Large intestine (tissue), 3 donors: Measurements from ENCODE around the gene MEGF10. TPM values are rescaled to one million over a fixed set of nuclear protein-coding genes. Genes with fewer than 3 reads are reported as not detected.
"Not testable (repeated sequence)": the region's sequence is repeated elsewhere in the genome, so short reads cannot be mapped to it uniquely, and the experiment has no call there.

ENCODE experiments used
- DNase-seq, 2 donors: peaks; one replicate each; pipeline versions ENCODE4 v3.0.0 to v3.0.0-alpha.2; 2013
- H3K27ac ChIP-seq: one replicate; pipeline ENCODE4 v1.5.1; 2013; ENCODE audit warnings: low read length
- H3K27me3 ChIP-seq: 2 replicates; pipeline ENCODE4 v1.6.1; 2013; ENCODE audit warnings: low read length; ENCODE audit not compliant: control insufficient read depth, insufficient read depth
- H3K36me3 ChIP-seq: 2 replicates; pipeline ENCODE4 v1.6.1; 2013; ENCODE audit warnings: low read length; ENCODE audit not compliant: control insufficient read depth, insufficient read depth
- H3K4me1 ChIP-seq: one replicate; pipeline ENCODE4 v1.6.1; 2013; ENCODE audit warnings: low read length; ENCODE audit not compliant: control insufficient read depth, insufficient read depth
- H3K4me3 ChIP-seq: one replicate; pipeline ENCODE4 v1.5.1; 2013; ENCODE audit warnings: low read length
- H3K9me3 ChIP-seq: one replicate; pipeline ENCODE4 v1.6.1; 2013; ENCODE audit warnings: mild to moderate bottlenecking, low read depth, low read length, moderate library complexity; ENCODE audit not compliant: control insufficient read depth
- WGBS: methylation state at CpG from one replicate; pipeline ENCODE4 v1.1.5; 2013; ENCODE audit warnings: low lambda C conversion rate; ENCODE audit not compliant: insufficient coverage; 5-methylcytosine and 5-hydroxymethylcytosine counted together
- polyA plus RNA-seq: library from polyadenylated mRNA; unstranded; fragments of 120-200 nt; gene quantifications from one replicate; pipeline ENCODE4 v1.2.1, GENCODE V29; 2013

MEGF10 gene
- polyA plus RNA-seq, 1 donor, result 1.3 TPM

DNA sequence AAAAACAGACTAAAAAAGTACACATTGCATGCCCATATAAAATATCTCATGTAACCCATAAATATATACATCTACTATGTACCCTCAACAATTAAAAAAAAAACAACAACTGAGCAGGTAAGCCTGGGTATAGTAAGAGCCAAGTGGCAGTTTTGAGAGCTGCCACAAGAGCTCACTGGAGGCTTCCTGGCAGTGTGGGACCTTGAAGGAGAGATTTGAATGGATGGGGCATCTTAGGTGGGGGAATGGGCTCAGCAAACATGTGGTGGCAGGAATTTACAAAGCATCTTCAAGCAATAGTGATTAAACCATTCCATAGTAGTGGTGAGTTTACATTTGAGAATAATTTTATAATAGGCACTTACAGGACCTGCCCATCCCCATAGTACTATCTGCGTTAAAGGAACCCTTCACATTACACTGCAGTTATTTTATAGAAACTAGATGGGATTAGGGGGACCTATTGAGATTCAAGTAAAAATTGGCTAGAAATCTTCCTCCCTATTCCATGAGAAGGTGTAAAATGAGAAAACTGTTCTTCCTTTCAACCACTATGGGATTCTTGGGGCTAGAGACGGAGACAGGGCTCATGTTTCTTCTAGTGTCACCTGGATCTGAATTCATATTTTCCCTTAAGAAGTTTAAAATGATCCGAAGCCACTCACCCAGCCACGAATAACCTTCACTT is 6.9 kb downstream of the MEGF10 start:
- H3K4me3 ChIP-seq, result no peak overlapping the region
- 100% methylated on average over 2 of the region's 4 CpGs for WGBS

DNA sequence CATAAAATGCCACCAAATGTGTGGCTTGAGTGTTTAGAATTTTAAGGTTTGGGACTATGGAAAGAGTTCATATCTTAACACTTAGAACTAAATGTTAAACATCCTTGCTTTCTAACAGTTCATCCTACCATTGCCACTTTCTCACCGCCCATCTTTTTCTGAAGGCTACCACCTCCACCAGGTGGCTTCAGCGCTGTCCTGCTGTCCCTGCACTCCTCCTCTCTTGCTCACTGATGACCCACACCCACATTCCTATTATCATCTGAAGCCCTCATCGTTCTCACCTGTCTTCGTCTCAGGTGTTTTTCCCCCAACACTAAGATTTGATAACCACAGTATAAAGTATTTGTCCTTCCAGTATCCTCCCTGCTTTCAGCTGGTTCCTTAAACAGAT is 7.4 kb downstream of the MEGF10 start:
- H3K27me3 ChIP-seq, result no peaks in the 10 kb centered on the region
- WGBS, result no CpG with 5 or more reads among the region's 4 CpGs
- H3K9me3 ChIP-seq, result no peaks in the 10 kb centered on the region
- no peak overlapping the region for H3K4me3 ChIP-seq
- no peak overlapping the region for H3K27ac ChIP-seq
- no peak for DNase-seq
- H3K4me1 ChIP-seq, result no peaks in the 10 kb centered on the region
- no peaks in the 10 kb centered on the region for H3K36me3 ChIP-seq

More for the DNA sequence above, 6.9 kb downstream of the MEGF10 start:
- H3K36me3 ChIP-seq, result no peaks in the 10 kb centered on the region
- no peak for DNase-seq
- no peaks in the 10 kb centered on the region for H3K27me3 ChIP-seq
- H3K4me1 ChIP-seq, result no peaks in the 10 kb centered on the region
- H3K9me3 ChIP-seq, result no peaks in the 10 kb centered on the region
- no peak overlapping the region for H3K27ac ChIP-seq

DNA sequence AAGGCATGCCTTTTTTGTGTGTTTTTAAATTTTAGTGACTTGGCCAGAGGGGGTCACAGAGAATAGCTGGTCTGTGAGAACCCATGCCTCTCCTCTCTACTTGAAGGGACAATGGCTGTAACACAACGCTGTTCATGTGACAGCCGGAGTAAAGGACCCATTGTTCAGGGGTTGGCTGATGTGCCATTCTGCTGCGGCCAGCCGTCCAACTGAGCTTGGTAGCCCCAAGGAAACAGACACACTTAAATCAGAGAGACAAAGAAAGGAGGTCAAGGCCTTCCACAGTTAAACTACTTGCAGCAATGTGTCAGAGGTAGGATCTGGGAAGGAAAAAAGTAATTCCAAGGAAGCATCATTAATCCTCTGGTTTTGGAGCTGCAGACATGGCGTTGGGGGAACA is 8.1 kb downstream of the MEGF10 start:
- Histone ChIP-seq H3K27me3 (no peaks in the 10 kb centered on the region), H3K27ac (no peak overlapping the region), H3K4me1 (no peaks in the 10 kb centered on the region), H3K9me3 (no peaks in the 10 kb centered on the region), H3K4me3 (no peak overlapping the region), H3K36me3 (no peaks in the 10 kb centered on the region)
- 60% methylated on average over 1 of the region's 5 CpGs for WGBS
- DNase-seq, result no peak

DNA sequence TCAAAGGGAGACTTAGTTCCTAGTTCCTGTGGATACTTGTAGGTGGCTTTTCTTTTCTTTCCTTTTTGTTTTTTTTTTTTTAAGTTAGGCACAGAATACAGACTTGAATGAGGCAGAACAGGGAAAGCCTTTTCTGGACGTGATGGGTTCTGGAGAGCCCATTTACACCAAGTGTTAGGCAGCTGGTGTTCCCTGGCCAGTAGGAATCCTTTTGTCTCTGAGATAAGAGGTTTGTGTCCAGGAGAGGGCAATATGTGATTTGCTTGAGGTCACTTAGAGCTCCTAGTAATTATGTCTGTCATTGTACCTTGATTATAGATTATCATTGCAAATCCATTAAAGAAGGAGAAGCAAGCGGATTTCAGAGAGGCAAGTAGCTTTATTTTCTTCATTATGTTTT is 9.1 kb downstream of the MEGF10 start:
- no peak overlapping the region for H3K27ac ChIP-seq
- H3K4me1 ChIP-seq, result no peaks in the 10 kb centered on the region
- no peaks in the 10 kb centered on the region for H3K27me3 ChIP-seq
- H3K9me3 ChIP-seq, result no peaks in the 10 kb centered on the region
- no peak overlapping the region for H3K4me3 ChIP-seq
- WGBS, result no CpG with 5 or more reads among the region's 2 CpGs
- H3K36me3 ChIP-seq, result no peaks in the 10 kb centered on the region
- no peak for DNase-seq

GRCh38 chr5:127302509-127302908 is 11.9 kb downstream of the MEGF10 start:
- H3K4me1 ChIP-seq, result no peaks in the 10 kb centered on the region
- H3K27me3 ChIP-seq, result no peaks in the 10 kb centered on the region
- no peak overlapping the region for H3K27ac ChIP-seq
- H3K36me3 ChIP-seq, result no peaks in the 10 kb centered on the region
- no peak for DNase-seq
- 100% methylated on average over 2 of the region's 4 CpGs for WGBS
- H3K4me3 ChIP-seq, result no peak overlapping the region
- no peaks in the 10 kb centered on the region for H3K9me3 ChIP-seq

GRCh38 chr5:127303404-127303803 is 12.8 kb downstream of the MEGF10 start:
- Histone ChIP-seq H3K9me3 (no peaks in the 10 kb centered on the region), H3K36me3 (no peaks in the 10 kb centered on the region), H3K27me3 (no peaks in the 10 kb centered on the region), H3K4me1 (no peaks in the 10 kb centered on the region), H3K4me3 (no peak overlapping the region), H3K27ac (no peak overlapping the region)
- no peak for DNase-seq
- WGBS, result no CpG with 5 or more reads among the region's 1 CpG

GRCh38 chr5:127305493-127305892 is 14.9 kb downstream of the MEGF10 start:
- DNase-seq, result peak in 1 of 2 donors; percentile 14
- no peak overlapping the region for H3K27ac ChIP-seq
- H3K4me3 ChIP-seq, result no peak overlapping the region
- no CpG with 5 or more reads among the region's 2 CpGs for WGBS
- no peaks in the 10 kb centered on the region for H3K27me3 ChIP-seq
- no peaks in the 10 kb centered on the region for H3K4me1 ChIP-seq
- no peaks in the 10 kb centered on the region for H3K9me3 ChIP-seq
- H3K36me3 ChIP-seq, result no peaks in the 10 kb centered on the region

- H3K27ac ChIP-seq, result no peak overlapping the region
- no peaks in the 10 kb centered on the region for H3K27me3 ChIP-seq
- H3K36me3 ChIP-seq, result no peaks in the 10 kb centered on the region
- no peak for DNase-seq
- no peaks in the 10 kb centered on the region for H3K4me1 ChIP-seq
- no peaks in the 10 kb centered on the region for H3K9me3 ChIP-seq
- H3K4me3 ChIP-seq, result no peak overlapping the region
- no CpG with 5 or more reads among the region's 3 CpGs for WGBS
Observed at GRCh38 chr5:127306036-127306435, 15.4 kb downstream of the MEGF10 start.

GRCh38 chr5:127306647-127307046 is 16.1 kb downstream of the MEGF10 start:
- no peak for DNase-seq
- Histone ChIP-seq H3K9me3 (no peaks in the 10 kb centered on the region), H3K36me3 (no peaks in the 10 kb centered on the region), H3K27me3 (no peaks in the 10 kb centered on the region), H3K4me1 (no peaks in the 10 kb centered on the region), H3K27ac (no peak overlapping the region), H3K4me3 (no peak overlapping the region)
- WGBS, result no CpG with 5 or more reads among the region's 8 CpGs

DNA sequence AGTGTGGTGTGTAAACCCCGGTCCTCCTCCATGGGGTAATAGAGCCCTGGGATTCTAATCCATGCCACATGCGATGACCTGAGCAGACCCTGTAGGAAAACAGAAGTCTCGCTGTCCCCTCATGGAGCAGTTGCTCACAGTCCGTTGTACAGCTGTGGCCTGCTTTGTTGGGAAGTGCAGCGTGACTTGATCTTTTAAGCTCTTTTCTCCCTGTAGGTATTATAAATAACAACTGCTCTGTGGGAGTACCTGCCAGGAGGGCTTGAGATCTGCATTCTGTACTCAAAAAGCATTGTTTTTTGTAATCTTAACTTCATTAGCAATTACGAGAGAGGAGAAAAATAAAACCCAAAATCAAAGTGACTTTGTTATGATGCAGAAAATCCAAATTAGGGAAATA is 17.3 kb downstream of the MEGF10 start:
- 92% methylated on average over 2 of the region's 6 CpGs for WGBS
- DNase-seq, result no peak
- Histone ChIP-seq H3K9me3 (no peaks in the 10 kb centered on the region), H3K27me3 (peaks cover 3% of the 10 kb centered on the region), H3K4me3 (no peak overlapping the region), H3K4me1 (no peaks in the 10 kb centered on the region), H3K36me3 (no peaks in the 10 kb centered on the region), H3K27ac (no peak overlapping the region)

DNA sequence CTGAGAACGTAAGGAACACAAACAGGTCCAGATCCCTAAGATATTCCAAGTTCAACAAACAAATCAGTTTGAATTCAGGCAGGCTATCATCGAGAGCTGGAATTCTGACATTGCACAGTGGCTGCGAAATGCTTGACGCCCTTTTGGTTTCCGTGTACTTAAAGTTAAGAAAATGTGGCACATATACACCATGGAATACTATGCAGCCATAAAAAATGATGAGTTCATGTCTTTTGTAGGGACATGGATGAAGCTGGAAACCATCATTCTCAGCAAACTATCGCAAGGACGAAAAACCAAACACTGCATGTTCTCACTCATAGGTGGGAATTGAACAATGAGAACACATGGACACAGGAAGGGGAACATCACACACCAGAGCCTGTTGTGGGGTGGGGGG is 17.7 kb downstream of the MEGF10 start:
- WGBS, result no CpG with 5 or more reads among the region's 7 CpGs
- not testable (repeated sequence) for H3K9me3 ChIP-seq, H3K27ac ChIP-seq, H3K4me1 ChIP-seq, H3K36me3 ChIP-seq, H3K4me3 ChIP-seq, DNase-seq, H3K27me3 ChIP-seq
